Measurements from ENCODE around the gene KLK2.
A peak's percentile ranks its signal among the peaks of the same experiment; 100 is the strongest.
"Not testable (repeated sequence)": the region's sequence is repeated elsewhere in the genome, so short reads cannot be mapped to it uniquely, and the experiment has no call there.

The KLK2 gene

DNA sequence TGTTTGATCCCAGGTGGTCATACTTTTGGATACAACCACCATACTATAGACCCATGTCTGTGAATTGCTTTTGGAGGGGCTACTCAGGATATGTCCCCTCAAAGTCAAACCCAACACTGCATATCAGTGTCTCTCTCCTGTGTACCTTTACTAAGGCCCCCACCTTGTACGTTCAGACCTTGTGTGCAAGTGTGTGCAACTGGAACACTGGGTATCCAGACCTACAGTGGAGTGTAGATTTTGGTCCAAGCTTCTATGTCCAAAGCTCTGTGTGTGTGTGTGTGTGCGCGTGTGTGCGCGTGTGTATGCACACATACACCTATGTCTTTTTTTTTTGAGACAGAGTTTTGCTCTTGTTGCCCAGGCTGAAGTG is 18.0 kb downstream of the KLK2 start:
- DNase-seq (ENCODE audit: low read depth in 1 of 2, low spot score in 1 of 2), result no peak

DNA sequence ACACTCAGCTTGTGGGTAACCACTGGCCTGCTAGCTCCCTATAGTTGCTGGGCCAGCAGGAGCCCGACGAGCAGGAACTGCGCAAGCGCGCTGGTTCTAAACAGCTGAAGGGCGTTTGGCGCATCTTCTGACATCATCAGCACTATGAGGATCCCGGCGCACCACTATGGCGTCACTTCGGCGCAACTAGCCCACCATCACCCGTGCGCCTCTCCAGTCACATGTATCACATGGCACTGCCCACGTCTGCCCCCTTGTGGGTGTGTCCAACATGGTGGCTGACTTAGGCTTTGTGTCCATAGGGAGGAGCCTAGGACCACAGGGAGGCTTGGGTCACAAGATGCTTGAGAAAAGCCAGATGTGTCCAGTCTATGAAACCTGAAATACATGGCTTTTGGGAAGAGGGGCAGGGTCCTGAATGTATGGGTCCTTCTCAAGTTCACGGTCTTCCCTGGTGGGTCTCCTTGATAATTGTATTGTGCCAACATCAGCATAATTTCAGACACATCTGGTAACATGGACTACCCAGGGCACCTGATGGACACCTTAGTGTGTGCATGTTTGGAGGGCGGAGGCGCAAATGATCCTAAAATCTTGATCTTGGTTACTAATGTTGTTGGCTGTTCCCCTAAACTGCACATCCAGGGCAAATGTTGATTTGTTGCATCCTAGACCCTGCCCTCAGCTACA is 20.0 kb downstream of the KLK2 start:
- DNase-seq (ENCODE audit: low read depth in 1 of 2, low spot score in 1 of 2), result no peak

DNA sequence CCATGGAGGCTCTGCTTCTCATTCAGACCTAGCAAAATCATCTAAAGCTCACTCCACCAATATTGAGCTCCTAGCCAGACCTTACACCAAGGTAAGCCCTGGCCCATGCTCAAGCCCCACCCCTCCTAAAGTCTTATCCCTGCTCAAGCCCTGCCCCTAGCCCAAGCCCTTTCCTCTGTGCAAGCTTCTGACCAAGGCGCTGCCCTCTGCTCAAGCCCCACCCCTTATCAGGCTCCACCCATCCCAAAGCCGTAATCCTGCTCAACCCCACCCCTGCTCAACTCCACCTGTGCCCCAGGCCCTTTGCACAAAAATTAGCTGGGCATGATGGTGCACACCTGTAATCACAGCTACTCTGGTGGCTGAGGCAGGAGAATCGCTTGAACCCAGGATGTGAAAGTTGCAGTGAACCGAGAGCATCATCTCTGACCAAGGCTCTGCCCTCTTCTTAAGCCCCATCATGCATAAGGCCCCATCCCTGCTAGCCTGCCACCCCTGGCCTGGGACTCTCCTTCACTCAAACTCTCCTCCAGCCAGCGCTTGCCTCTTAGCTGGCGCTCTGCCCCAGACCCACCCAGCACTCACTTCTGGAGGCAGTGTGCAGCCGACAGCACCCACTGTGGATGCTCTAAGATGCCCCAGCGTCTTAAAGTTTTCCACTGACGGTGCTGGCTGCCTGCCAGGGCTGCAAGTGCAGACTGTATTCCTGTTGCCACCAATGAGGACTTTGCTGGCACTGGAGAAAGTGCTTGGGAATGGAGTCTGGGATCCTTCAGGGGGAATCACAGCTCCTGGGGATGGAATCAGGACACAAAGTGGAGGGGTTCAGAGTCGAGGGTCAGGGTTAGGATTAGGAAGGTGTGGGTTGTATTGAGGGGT is 21.5 kb downstream of the KLK2 start:
- DNase-seq (ENCODE audit: low read depth in 1 of 2, low spot score in 1 of 2), result no peak

DNA sequence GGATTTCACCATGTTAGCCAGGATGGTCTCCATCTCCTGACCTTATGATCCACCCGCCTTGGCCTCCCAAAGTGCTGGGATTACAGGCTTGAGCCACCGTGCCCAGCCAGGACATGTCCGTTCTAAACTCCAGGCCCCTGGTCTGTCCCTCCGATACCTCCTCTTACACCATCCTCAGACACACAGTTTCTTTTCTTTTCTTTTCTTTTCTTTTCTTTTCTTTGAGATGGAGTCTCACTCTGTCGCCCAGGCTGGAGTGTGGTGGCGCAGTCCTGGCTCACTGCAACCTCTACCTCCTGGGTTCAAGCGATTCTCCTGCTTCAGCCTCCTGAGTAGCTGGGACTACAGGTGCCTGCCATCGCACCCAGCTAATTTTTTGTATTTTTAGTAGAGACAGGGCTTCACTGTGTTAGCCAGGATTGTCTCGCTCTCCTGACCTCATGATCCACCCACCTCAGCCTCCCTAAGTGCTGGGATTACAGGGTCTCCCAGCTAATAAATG is 22.9 kb downstream of the KLK2 start:
- DNase-seq (ENCODE audit: low read depth in 1 of 2, low spot score in 1 of 2), result not testable (repeated sequence)

DNA sequence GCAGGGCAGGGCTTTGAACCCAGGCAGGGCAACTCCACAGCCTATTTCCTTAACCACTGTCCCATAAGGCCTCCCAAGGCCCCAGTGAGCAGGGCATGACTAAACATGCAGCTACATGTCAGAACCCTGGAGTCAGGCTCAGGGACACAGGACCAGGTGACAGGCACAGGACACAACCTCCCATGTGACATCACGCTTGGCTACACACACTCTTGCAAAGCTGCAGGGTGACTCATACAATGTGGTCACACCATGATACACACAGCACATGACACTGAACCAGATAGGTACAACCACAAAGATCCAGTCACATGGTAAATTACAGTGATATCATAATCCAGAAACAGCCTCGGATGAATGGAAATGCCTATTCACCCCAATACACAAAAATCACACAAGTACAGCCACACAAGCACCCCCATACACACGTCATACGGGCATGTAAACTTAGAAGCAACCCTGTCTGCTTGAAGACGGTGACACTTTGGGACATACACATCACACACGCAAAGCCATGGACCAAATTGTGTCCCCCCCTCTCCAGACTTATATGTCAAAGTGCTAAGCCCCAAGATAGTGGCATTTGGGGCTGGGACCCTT is 23.5 kb downstream of the KLK2 start:
- no peak for DNase-seq (ENCODE audit: low read depth in 1 of 2, low spot score in 1 of 2)

DNA sequence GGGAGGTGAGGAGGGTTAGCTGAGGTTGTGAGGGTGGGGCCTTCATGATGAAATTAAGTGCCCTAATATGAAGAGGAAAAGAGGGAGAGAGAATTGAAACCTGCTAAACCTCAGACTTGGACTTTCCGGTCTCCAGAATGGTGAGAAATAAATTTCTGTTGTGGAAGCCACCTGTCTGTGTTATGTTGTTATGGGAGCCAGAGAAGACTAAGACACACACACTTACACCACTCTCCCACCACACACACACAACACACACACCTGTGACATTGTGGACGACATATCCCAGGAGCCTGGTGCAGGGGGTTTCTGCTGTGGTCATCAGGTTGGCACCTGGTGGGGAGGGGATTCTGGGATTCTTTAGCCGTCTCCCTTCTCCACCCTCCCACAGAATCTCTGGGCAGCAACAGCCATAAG is 24.0 kb downstream of the KLK2 start:
- no peak for DNase-seq (ENCODE audit: low read depth in 1 of 2, low spot score in 1 of 2)

DNA sequence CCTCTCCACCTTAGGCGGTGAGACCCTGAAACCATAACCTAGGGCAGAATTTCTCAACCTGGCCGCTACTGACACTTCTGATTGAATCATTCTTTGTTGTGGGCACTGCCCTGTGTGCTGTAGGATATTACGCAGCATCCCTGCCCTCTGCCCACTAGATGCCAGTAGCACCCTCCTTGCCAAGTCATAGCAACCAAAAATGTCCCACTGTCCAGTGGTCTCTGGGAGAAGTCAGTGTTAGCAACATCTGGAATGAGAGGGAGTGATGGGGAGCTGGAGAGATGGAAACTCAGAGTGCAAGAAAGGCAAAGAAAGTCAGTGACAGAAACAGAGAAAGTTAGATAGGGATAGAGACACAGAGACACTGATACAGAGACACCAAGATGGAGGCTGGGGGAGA is 24.4 kb downstream of the KLK2 start:
- DNase-seq (ENCODE audit: low read depth in 1 of 2, low spot score in 1 of 2), result no peak

DNA sequence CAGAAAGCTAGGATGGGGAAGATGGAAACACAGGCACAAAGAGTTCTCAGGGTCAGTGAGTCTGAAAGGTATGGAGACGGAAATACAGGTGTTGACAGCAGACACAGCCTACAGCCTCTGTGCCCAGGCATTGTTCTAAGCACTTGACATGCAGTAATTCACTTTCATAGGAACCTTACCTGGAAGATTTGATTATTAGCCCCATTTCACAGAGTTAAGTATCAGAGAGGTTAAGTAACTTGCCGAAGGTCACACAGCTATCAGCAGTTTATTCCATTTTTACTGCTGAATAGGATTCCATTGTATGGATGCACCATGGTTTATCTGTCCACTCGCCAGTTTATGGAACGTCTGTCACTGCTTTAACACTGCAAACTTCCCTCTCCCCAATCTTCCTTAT is 24.8 kb downstream of the KLK2 start:
- DNase-seq (ENCODE audit: low read depth in 1 of 2, low spot score in 1 of 2), result no peak

DNA sequence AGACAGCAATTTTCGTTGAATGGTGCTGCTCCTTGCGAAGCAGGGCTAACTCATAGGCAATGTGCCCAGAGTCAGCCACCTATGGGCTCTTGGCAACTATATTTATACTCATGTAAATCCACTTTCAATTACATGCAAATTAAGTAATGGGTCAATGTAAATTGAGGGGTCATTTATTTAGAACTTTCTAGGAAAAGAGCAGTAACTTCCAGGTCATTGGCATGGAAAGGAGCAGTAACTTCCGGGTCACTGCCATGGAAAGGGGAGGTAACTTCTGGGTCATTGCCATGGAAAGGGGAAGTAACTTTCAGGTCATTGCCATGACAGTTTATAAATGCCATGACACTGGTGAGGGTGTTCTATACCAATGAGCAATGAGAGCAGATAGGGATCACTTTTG is 26.3 kb downstream of the KLK2 start:
- no peak for DNase-seq (ENCODE audit: low read depth in 1 of 2, low spot score in 1 of 2)

DNA sequence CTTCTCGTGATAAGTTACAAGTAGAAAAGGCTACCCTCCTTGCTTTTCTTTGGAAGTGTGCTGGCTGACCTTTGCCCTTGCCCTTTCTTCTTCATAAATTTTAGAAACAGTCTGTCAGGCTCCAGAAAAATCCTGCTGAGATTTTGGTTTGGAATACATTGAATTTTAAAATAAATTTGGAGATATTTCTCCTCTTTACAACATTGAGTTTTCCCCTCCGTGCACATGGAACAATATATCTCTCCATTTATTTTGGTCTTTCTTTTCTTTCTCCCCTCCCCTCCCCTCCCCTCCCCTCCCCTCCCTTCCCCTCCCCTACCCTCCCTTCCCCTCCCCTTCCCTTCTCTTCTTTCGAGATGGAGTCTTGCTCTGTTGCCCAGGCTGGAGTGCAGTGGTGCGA is 29.4 kb downstream of the KLK2 start:
- no peak for DNase-seq (ENCODE audit: low read depth in 1 of 2, low spot score in 1 of 2)

DNA sequence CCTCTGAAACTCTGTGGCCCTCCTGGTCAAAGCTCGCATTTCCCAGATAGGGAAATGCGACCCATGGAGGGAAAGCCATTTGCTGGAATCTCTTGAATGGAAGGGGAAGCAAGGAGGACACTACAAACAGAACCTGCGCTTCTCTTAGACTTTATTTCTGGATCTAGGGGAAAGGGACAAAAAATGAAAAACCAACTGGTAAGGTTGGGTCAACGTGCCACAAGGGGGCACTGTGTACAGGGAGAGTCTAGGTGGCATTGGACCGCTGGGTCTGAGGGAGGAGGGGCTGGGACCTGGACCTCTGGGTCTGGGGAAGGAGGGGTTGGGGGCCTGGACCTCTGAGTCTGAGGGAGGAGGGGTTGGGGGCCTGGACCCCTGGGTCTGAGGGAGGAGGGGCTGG is 33.0 kb downstream of the KLK2 start:
- DNase-seq (ENCODE audit: low read depth in 1 of 2, low spot score in 1 of 2), result no peak

DNA sequence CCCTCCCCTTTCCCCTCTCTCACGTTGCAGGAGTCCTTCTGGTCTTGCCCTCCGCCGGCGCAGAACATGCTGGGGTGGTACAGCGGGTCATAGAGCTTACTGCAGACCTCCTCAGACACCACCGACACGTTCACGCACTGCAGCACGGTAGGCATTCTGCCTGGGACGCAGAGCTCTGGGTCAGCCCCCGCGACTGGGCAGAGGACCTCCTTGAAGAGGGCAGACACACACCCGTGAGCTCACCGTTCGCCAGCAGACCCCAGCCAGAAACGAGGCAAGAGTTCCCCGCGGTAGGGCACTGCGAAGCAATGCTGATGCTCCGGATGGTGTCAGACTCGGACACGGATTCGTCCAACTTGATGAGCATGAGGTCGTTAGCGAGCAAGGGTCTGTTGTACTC is 35.1 kb downstream of the KLK2 start:
- no peak for DNase-seq (ENCODE audit: low read depth in 1 of 2, low spot score in 1 of 2)

DNA sequence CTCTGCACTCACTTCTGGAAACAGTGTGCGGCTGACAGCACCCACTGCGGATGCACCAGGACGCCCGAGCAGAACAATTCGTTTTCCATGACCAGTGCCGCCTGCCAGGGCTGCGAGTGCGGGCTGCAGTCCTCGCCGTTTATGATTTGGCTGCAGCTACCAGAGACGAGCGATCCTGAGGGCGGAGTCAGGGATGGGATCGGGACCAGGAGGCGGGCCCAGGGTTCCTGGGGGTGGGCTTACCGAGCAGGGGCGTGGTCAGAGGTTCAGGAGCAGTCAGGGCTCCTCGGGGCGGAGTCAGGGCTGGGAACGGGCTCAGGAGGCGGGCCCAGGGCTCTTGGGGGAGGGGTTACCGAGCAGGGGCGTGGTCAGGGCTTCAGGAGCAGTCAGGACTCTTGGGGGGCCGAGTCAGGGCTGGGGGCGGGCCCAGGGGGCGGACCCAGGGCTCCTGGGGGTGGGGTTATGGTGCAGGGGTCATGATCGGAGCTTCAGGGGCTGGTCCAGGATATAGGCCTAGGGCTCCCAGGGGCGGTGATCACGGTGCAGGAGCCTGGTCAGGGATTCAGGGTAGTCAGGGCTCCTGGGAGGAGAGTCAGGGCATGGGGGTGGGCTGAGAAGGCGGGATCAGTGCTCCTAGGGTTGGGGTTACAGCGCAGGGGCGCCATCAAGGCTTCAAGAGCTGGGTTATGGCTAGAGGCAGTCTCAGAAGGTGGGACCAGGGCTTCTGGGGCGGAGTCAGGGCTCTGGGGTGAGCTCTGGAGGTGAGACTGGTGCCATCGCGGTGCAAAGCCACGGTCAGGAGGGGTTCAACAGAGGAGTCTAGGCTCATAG is 36.2 kb downstream of the KLK2 start:
- peak in 1 of 2 donors; percentile 15 for DNase-seq (ENCODE audit: low read depth in 1 of 2, low spot score in 1 of 2)

DNA sequence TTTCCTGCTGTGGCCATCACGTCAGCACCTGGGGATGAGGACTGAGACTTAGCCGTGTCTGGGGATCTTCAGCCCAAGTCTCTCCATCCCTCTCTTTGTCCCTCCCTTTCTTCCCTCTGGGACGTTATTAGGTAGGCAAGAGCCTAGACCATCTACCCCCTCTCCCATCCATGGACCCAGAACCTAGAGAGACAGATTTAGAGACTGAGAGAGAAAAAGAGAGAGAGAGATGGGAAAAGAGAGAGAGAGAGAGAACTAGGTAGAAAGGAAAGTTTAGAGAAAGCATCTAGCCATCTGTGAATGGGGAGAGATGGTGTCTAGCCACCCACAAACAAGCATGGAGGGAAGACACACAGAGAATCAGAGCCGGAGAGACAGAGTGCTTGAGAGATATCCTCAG is 37.5 kb downstream of the KLK2 start:
- no peak for DNase-seq (ENCODE audit: low read depth in 1 of 2, low spot score in 1 of 2)

DNA sequence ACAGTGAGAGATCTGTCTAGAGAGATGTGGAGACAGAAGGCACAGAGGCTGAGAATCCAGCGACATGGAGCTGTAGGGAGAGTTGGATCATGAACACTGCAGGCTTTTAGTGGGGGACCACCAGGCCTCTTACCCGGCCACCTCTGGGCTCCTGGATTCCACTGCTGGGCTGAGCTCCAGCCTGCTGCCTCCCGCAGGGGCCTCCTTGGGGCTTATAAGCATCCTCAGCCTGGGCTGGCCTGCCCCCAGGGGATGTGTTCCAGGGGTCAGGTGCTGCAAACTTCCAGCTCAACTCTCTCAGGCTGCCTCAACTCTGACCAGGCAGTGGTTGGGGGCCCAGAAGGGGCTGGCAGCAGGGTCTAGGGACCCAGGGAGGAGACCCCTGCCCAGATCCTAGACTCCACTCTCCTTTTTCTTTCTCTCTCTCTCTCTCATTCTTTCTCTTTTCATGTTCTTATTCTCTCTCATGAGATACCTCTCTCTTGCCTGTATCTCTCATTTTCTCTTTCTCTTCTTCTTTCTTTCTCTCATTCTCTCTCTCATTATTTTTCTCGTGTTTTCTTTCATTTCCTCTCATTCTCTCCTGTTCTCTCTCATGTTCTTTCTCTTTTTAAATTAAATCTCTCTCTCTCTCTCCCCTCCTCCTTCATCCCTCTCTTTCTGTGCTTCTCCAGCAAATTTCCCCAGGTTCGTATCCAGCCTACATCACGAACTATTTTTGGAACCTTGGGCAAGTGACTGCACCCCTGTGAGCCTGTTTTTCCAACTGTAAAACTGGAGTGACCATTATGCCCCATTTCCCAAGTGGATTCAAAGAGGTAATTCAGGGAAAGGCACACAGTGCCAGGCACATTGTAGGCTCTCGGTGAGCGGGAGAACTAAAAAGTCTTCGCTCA is 38.2 kb downstream of the KLK2 start, which contains the start of gene KLK4:
Gene KLK4, minus strand, starts transcription at position 190 of the 896 bp plus-strand sequence. CDS start 657 bp downstream, outside the sequence.
- DNase-seq (ENCODE audit: low read depth in 1 of 2, low spot score in 1 of 2), result no peak

DNA sequence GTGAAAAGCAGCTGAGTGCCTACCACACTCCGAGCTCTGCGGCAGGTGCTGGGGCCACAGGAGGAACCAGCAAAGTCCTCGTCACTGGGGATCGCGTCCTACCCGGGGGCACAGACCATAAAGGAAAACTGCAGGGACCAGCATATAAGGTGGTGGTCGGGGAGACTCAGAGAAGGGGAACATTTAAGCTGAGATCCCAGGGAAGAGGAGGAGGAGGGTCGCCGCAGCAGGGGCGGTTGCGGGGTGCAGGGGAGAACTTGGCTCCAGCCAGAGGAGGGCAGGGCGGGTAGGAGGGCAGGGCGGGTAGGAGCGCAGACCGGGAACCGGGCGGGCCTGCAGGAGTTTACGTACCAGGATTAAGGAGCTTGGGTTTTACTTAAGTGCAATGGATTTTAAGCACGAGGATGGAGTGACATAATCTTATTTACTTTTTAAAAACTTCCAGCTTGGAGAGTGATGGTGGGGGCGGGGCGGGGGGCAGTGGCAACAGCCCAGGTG is 38.9 kb downstream of the KLK2 start:
- DNase-seq (ENCODE audit: low read depth in 1 of 2, low spot score in 1 of 2), result no peak

DNA sequence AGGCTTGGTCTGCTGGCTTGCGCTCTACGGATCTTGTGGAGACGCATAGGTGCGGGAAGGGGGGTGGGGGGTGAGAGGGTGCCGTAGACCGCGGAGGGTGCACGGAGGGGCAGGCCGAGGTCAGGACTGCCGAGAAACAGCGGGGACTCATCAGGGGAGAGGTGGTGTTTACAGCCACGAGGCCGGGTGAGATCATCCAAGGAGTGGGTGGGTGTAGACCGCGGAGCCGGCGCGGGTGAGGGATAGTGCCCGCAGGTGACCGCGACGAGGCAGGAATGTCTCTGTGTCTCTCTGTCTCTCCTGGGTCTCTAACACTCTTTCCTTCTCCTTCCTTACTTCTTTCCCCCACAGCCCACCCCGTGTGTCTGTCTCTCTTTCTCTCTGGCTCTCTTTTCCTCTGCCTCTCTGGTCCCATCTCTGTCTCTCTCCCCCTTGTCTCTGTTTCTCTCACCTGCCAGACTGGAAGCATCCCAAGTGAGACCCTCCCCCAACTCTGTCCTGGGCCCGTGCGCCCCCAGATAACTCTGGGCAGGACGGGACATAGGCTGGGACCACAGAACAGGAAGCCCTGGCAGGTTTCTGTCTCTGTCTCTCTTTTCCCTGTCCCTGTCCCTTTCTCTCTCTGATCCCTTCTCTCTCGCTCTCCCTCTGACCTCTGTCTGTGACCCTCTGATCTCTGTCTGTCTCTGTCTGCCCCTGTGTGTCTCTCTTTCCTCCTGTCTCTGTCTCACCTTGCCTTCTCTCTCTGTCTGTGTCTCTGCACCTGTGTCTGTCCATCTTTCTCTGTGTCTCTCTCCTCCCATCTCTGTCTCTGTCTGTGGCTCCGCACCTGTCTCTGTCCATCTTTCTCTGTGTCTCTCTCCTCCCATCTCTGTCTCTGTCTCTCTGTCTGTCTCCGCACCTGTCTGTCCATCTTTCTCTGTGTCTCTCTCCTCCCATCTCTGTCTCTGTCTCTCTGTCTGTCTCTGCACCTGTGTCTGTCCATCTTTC is 39.8 kb downstream of the KLK2 start:
- no peak for DNase-seq (ENCODE audit: low read depth in 1 of 2, low spot score in 1 of 2)

DNA sequence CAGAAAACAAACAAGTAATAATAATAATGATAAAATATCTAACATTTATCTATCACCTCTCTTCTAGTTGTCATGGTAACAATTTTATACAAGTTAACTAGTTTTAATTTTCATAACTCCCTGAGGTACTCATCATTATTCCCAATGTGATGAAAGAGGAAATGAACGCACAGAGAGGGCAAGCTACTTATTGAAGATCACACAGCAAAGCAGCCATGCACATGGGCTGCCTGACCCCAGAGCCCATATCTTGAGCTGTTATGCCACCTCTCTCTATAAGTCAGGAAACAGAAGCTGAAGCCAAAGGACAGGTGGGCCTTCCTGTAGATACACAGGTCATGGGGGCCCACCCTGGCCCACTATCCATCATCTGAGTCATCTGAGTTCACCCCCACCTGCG is 42.8 kb downstream of the KLK2 start:
- DNase-seq (ENCODE audit: low read depth in 1 of 2, low spot score in 1 of 2), result no peak
